GM12874 (cell line): Measurements from ENCODE around the gene CNOT11.

Experiments
- TF ChIP-seq, protein P1 (sequence below): IDR thresholded peaks from 2 replicates; pipeline ENCODE4 v1.5.1; 2011; ENCODE audit warnings: low read depth, mild to moderate bottlenecking, control low read depth, low read length, moderate library complexity; ENCODE audit not compliant: insufficient read depth

CNOT11 gene

DNA sequence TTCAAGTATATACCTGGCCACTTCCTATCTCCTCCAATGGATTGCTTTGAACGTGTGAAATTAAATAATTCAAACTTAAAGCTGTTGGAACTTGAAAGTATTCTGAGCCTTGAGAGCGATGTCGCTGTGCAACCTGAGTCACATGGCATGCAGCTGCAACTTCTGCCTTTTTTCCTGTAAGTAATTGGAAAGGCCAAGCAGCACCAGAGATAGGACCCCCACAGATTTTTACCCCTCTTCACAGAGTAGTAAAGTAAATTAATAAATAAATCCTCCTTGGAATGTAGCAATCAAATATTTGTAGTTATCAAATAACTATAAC is 59.0 kb downstream of the CNOT11 start:
- TF ChIP-seq, protein P1, sequence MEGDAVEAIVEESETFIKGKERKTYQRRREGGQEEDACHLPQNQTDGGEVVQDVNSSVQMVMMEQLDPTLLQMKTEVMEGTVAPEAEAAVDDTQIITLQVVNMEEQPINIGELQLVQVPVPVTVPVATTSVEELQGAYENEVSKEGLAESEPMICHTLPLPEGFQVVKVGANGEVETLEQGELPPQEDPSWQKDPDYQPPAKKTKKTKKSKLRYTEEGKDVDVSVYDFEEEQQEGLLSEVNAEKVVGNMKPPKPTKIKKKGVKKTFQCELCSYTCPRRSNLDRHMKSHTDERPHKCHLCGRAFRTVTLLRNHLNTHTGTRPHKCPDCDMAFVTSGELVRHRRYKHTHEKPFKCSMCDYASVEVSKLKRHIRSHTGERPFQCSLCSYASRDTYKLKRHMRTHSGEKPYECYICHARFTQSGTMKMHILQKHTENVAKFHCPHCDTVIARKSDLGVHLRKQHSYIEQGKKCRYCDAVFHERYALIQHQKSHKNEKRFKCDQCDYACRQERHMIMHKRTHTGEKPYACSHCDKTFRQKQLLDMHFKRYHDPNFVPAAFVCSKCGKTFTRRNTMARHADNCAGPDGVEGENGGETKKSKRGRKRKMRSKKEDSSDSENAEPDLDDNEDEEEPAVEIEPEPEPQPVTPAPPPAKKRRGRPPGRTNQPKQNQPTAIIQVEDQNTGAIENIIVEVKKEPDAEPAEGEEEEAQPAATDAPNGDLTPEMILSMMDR = no peak
